Inflammatory macrophage treated with lipopolysaccharide for 1 hour (primary cell): ENCODE results near the gene TNFSF4.
A peak's percentile ranks its signal among the peaks of the same experiment; 100 is the strongest.
"Not testable (repeated sequence)": the region's sequence is repeated elsewhere in the genome, so short reads cannot be mapped to it uniquely, and the experiment has no call there.

Experiments
- DNase-seq, 2 donors: peaks; one replicate each; pipeline ENCODE4 v3.0.0-alpha.2; 2020 to 2022

Gene TNFSF4

GRCh38 chr1:173161510-173162221 lies 45.5 kb downstream of the TNFSF4 start:
- DNase-seq: no peak

- DNase-seq: not testable (repeated sequence)
Observed at GRCh38 chr1:173153964-173154363, 53.2 kb downstream of the TNFSF4 start.

- DNase-seq: no peak
Observed at GRCh38 chr1:173153503-173153902, 53.6 kb downstream of the TNFSF4 start.

- peak; percentile 63 to 87 for DNase-seq
Observed at GRCh38 chr1:173152598-173152997, 54.5 kb downstream of the TNFSF4 start.

GRCh38 chr1:173150795-173151194 lies 56.3 kb downstream of the TNFSF4 start:
- no peak for DNase-seq

GRCh38 chr1:173149887-173150286 lies 57.2 kb downstream of the TNFSF4 start:
- DNase-seq: peak; percentile 96 to 98

- DNase-seq: no peak
Observed at GRCh38 chr1:173148971-173149370, 58.2 kb downstream of the TNFSF4 start.

- no peak for DNase-seq
Observed at GRCh38 chr1:173148545-173148944, 58.6 kb downstream of the TNFSF4 start.

- no peak for DNase-seq
Observed at GRCh38 chr1:173140733-173141132, 66.4 kb downstream of the TNFSF4 start.

- DNase-seq: no peak
Observed at GRCh38 chr1:173139706-173140105, 67.4 kb downstream of the TNFSF4 start.

GRCh38 chr1:173137107-173137706 lies 69.9 kb downstream of the TNFSF4 start:
- peak in 1 of 2 donors; percentile 60 for DNase-seq

GRCh38 chr1:173134800-173135199 lies 72.3 kb downstream of the TNFSF4 start:
- no peak for DNase-seq

GRCh38 chr1:173134029-173134428 lies 73.1 kb downstream of the TNFSF4 start:
- no peak for DNase-seq
